Measurements from ENCODE around the gene DET1. TPM values are rescaled to one million over a fixed set of nuclear protein-coding genes. Genes with fewer than 3 reads are reported as not detected.

The DET1 gene
- total and polyA plus RNA-seq, 11 donors, result 3.2 to 12.4 (median 7.2) TPM

DNA sequence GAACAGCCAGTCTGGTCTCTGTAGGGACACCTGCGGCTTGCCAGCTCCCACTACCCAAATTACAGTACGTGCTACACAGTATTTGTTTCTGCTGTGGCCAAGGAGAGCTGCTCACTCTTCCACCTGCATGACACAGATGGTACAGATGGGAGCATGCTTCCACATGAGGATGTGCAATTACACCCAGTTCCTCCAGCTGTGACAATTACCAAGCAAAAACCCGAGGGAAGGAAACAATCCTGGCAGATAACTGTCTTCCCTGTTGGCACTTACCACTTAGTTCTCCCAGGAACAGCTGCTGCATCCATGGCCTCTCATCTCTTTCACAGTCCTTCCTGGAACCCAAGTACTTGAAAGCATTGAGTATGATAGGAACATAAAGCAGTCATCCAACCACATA lies 34.4 kb downstream of the DET1 start:
- TF ChIP-seq, protein P1, sequence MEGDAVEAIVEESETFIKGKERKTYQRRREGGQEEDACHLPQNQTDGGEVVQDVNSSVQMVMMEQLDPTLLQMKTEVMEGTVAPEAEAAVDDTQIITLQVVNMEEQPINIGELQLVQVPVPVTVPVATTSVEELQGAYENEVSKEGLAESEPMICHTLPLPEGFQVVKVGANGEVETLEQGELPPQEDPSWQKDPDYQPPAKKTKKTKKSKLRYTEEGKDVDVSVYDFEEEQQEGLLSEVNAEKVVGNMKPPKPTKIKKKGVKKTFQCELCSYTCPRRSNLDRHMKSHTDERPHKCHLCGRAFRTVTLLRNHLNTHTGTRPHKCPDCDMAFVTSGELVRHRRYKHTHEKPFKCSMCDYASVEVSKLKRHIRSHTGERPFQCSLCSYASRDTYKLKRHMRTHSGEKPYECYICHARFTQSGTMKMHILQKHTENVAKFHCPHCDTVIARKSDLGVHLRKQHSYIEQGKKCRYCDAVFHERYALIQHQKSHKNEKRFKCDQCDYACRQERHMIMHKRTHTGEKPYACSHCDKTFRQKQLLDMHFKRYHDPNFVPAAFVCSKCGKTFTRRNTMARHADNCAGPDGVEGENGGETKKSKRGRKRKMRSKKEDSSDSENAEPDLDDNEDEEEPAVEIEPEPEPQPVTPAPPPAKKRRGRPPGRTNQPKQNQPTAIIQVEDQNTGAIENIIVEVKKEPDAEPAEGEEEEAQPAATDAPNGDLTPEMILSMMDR (IDR thresholded peaks at IDR 0.05), result no peak
- TF ChIP-seq POLR2A (IDR thresholded peaks at IDR 0.05), result no peak
- intact Hi-C loops (cut with DNase I), result no loop called here
- Histone ChIP-seq H3K36me3 (peaks cover 0 to 95% (median 56%) of the 10 kb centered on the region in 9 donors), H3K4me1 (peaks cover 0 to 2% (median 0%) of the 10 kb centered on the region in 12 donors), H3K27me3 (no peaks in the 10 kb centered on the region), H3K27ac (no peak overlapping the region), H3K9me3 (no peaks in the 10 kb centered on the region), H3K4me3 (no peak overlapping the region)
- WGBS, 4 donors, result 79 to 90% (median 81%) methylated on average over 3 of the region's 3 CpGs
- no peak for DNase-seq
- no peak for ATAC-seq

DNA sequence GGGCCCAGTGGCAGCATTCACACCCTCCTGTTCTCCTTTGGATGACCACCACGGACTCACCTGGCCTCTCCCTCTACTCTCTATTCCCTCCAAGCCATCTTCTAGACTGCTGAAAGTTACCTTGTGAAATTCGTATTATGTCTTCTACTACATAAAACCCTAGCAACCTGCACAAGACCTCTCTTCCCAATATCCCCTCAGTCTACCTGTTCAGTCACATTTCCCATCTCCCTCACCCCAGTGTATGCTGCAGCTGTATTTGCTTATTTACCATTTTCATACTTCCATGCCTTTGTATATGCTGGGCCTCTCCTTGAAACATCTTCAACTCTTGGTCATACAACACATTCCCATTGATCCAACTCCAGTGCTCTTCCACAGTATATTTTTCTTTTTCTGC lies 35.3 kb downstream of the DET1 start:
- intact Hi-C loops (cut with DNase I), result no loop called here
- TF ChIP-seq POLR2A (IDR thresholded peaks at IDR 0.05), result no peak
- TF ChIP-seq, protein P1 (IDR thresholded peaks at IDR 0.05), result no peak

DNA sequence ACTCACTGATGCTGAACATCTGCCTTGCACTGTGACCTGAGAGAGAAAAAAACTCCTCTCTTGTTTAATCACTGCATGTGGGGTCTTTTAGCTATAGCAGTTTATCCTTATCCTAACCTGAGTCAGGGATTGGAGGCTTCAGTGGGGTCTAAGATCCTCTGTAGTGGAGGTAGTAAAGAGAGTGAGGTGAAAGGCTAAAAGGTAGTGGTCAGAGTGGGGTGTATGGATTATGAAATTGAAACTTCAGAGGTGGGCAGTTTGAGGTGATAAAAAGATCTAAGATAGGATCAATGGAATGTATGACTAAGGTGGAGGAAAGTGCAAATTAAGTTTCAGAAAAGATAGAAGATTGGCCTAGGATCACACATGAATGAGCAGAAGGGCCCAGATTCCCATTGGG lies 36.5 kb downstream of the DET1 start:
- no peak for DNase-seq
- TF ChIP-seq POLR2A (IDR thresholded peaks at IDR 0.05), result no peak
- TF ChIP-seq, protein P1 (IDR thresholded peaks at IDR 0.05), result no peak
- H3K4me3 ChIP-seq, result no peak overlapping the region
- H3K27me3 ChIP-seq, result no peaks in the 10 kb centered on the region
- intact Hi-C loops (cut with DNase I), result no loop called here
- H3K4me1 ChIP-seq, result peaks cover 0 to 13% (median 0%) of the 10 kb centered on the region in 12 donors
- H3K36me3 ChIP-seq, result peaks cover 0 to 96% (median 55%) of the 10 kb centered on the region in 9 donors
- H3K27ac ChIP-seq, result no peak overlapping the region
- no peak for ATAC-seq
- H3K9me3 ChIP-seq, result no peaks in the 10 kb centered on the region

More for the DNA sequence above, 35.3 kb downstream of the DET1 start:
- Histone ChIP-seq H3K4me3 (no peak overlapping the region), H3K9me3 (no peaks in the 10 kb centered on the region), H3K36me3 (peaks cover 0 to 96% (median 48%) of the 10 kb centered on the region in 9 donors), H3K27me3 (no peaks in the 10 kb centered on the region), H3K4me1 (peaks cover 0 to 12% (median 0%) of the 10 kb centered on the region in 12 donors), H3K27ac (no peak overlapping the region)
- ATAC-seq (no peak), DNase-seq (no peak)
- 69 to 98% (median 95%) methylated on average over 2 of the region's 2 CpGs for whole genome bisulfite sequencing, 4 donors

DNA sequence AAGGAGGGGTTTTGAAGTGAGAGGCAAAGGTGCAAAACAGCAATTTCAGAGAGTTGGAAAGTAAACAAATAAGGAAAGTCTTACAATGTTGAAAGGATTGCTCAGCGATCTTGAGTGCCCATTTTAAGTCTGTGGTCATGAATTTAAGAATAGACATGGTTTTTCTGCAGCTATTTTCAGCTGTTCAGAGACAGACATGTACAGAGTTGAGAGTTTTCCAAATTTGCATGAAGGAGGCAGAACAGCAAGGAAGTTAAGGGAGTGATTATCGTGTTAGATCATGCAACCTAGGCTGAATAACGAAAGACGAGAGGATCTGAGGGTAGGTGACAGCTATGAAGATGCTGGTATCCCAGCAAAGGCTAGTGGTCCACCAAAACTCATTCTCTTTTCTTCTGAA lies 37.2 kb downstream of the DET1 start:
- peaks cover 0 to 95% (median 58%) of the 10 kb centered on the region in 9 donors for H3K36me3 ChIP-seq
- H3K4me1 ChIP-seq, result peaks cover 0 to 13% (median 0%) of the 10 kb centered on the region in 12 donors
- ATAC-seq, result no peak
- no peaks in the 10 kb centered on the region for H3K9me3 ChIP-seq
- no peak for DNase-seq
- TF ChIP-seq POLR2A (IDR thresholded peaks at IDR 0.05), result no peak
- TF ChIP-seq, protein P1 (IDR thresholded peaks at IDR 0.05), result no peak
- 93 to 97% (median 96%) methylated on average over 4 of the region's 4 CpGs for WGBS, 4 donors
- intact Hi-C loops (cut with DNase I), result no loop called here
- H3K27ac ChIP-seq, result no peak overlapping the region
- no peak overlapping the region for H3K4me3 ChIP-seq
- H3K27me3 ChIP-seq, result no peaks in the 10 kb centered on the region

Measured in heart left ventricle (tissue), 16 donors.